SKM-1 (cell line): ENCODE measurements around the gene CPLX1.

Experiments used
- DNase-seq: peaks from one replicate; lab custom pipeline; 2025; ENCODE audit not compliant: unreplicated experiment; lab: John Stamatoyannopoulos, UW

The CPLX1 gene

DNA sequence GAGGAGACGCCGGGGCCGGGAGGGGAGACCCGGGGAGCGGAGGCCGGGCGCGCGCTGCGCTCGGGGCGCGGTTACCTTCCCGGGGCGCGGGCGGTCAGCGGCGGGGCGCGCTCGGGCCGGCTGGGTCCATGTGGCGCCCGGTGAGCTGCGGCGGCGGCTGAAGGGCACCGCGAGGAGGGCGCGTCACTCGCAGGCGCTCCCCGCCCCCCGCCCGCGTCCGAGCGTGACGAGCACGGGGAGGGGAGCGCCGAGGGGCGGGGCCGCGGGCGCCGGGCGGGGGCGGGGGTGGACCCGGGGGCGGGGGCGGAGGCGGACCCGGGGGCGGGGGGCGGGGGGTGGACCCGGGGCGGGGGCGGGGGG lies at the start of gene CPLX1:
Gene CPLX1, minus strand, starts transcription at position 159 of the 360 bp plus-strand sequence. CDS start 1,607 bp downstream, outside the sequence.
- DNase-seq: no peak

- DNase-seq: no peak
Measured at GRCh38 chr4:874971-875817, 49.3 kb upstream of the CPLX1 start.

DNA sequence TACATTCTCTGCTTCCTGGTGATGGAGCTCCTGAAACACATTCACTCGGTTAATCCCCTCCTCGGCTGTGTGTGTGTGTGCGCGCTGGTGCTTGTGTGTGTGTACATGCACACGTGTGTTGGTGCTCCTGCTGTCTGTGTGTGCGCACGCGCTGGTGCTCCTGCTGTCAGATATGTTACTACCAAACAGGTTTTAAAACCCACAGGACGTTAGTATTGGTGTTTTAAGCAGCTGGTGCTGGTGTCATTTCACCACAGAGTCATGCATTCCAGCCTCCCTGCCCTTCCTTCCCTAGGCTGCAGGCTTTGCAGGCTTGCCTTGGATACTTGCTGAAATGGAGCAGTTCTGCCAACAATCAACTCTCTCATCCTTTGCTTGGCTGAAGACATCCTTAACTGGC lies 48.1 kb upstream of the CPLX1 start:
- no peak for DNase-seq

- no peak for DNase-seq
Measured at GRCh38 chr4:872241-872981, 46.5 kb upstream of the CPLX1 start.

DNA sequence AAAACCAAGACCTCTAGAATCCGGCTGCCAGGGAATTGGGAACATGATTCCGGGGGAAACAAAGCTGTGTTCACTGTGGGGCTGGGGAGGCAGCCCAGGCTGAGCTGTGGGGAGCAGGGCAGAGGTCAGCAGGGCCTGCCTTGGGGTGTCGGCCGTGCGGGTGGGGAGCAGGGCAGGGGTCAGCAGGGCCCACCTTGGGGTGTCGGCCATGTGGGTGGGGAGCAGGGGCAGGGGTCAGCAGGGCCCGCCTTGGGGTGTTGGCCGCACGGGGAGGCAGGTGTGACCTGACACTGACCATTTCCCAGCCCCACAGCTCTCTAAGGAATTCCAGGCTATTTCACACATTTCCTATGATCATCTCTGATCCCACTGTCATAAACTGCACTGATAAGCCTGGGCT lies 45.6 kb upstream of the CPLX1 start:
- no peak for DNase-seq

- no peak for DNase-seq
Measured at GRCh38 chr4:870951-871350, 45.0 kb upstream of the CPLX1 start.

DNA sequence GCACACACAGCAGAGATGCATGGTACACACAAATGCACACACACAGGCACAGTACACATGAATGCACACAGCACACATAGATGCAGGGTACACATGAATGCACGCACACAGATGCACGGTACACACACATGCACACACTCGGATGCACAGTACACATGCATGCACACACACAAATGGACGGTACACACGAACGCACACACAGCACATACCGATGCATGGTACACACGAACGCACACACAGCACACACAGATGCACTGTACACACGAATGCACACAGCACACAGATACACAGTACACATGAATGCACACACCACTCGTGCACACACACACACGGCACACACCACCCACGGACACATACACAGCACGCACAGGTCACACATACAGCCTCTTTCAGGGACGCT lies 43.8 kb upstream of the CPLX1 start:
- DNase-seq: no peak

DNA sequence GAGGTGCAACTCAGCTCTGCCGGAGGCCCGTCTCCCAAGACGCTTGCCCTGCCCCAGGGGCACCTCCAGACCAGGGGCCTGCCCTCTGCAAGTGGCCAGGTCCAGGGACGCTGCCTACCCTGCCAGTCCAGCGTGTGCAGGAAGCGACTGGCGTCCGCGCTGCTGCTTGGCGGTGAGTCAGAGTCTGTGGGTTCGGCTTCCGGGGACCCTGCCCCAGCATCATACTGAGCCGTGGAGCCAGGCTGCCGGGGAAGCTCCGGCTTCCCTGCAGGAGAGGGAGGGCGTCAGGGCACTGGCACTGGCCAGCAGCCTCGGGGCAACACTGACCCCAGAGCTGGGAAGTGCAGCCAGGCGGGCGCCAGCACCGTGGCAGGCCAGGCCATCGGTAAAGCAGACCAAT lies 42.5 kb upstream of the CPLX1 start:
- no peak for DNase-seq

DNA sequence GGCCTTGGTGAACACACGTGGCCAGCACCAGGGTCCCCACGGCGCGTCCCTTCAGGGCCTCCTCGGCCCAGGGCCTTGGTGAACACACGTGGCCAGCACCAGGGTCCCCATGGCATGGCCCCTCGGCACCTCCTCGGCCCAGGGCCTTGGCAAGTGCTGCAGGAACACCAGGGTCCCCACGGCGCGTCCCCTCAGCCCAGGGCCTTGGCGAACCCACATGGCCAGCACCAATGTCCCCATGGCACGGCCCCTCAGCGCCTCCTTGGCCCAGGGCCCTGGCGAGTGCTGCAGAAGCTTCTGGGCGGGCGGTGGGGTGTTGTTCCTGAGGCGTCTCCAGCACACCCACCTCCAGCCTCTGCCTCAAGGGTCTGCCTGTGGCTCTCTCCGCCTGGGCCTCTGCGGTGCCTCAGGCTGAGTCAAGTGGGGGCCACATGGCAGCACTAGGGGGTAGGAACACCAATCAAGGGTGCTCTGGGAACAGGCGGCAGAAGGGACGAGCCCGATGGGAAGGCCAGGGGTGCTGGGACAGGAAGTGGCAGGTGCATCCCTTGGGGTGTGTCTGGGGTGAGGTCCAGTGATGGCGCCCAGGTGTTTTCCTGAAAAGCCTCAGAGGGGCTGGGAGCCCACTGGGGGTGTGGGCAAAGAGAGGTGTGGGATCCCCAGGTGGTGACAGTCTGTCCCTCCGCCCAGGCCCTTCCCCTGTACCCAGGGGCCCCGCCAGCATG lies 41.8 kb upstream of the CPLX1 start:
- DNase-seq: no peak

- no peak for DNase-seq
Measured at GRCh38 chr4:866761-867390, 40.9 kb upstream of the CPLX1 start.

DNA sequence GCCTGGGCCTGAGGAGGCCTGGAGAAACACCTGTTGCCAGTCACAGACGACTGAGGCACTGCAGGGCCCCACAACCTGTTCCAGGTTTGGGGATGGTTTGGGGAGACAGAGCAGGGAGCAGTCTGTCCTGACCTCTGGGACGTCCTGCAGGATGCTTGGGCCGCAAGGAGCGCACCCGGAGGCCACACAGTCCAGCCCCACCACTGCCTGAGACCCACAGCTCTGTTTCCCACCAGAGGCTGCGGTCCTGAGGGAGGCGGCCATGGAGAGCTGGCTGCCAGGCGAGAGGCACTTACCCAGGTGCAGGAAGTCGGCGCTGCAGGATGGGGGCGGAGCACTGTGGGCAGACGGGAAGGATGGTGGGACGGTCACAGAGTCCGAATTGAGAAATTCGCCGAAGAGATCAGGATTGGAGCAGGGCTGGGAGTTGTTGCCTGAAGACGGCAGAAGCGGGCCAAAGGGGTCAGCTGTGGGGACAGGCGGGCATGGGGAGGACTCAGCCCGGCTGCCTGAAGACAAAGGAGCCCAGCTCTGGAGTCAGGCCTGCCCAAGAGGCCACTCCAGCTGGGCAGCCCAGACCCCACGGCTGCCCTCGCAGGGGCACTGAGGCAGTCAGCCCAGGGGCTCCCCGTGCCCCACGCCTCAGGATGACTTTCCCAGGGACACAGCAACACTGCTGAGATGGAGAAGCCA lies 40.3 kb upstream of the CPLX1 start:
- DNase-seq: no peak

DNA sequence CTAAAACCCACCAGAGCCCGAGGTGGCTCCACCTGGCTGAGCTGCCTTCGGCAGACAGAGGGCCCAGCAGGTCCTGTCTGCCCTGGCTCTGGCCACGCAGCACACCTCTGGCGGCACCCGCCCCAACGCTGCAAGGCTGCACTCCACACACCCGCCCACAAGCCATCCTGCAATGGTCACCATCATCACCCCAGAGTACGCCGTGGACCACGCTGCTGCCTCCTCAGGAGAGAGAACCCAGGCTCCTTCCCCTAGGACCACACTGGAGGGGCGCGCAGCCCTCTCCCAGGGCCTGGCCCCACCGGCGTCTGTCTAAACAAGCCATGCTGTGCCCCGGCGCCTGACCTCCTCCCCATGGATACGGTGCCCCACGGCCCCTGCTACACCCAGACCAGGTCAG lies 39.6 kb upstream of the CPLX1 start:
- DNase-seq: no peak

DNA sequence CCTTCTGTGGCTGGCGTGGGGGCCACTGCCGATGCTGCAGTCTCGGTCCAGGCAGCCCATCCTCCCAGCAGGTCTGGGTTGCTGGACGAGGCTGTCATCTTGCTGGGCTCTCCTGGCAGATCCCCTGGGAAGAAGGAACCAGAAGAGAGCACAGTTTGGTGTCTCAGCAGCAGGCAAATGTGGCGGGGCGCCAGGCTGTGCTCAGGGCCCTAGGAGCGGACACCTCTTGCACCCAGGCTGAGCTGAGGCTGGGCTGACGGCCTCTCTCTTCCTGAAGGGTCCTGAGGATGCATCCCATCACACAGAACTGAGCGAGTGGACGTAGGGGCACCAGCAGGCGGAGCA lies 39.2 kb upstream of the CPLX1 start:
- DNase-seq: no peak

GRCh38 chr4:864456-865120 lies 38.7 kb upstream of the CPLX1 start:
- no peak for DNase-seq

DNA sequence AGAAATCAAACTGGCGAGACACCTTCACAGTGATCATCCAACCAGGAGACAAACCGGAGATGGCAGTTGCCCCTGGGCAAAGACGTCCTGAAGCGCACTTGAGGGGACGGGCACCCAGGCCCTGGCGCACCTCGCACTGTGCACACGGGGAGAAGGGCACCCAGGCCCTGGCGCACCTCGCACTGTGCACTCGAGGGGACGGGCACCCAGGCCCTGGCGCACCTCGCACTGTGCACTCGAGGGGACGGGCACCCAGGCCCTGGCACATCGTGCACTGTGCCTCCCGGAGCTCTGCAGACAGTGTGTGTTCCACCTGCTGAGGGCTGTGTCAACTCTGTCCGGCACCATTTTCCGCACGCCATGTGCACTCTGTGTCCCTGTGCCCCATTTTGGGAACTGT lies 34.6 kb upstream of the CPLX1 start:
- no peak for DNase-seq

- DNase-seq: no peak
Measured at GRCh38 chr4:859496-859895, 33.6 kb upstream of the CPLX1 start.

DNA sequence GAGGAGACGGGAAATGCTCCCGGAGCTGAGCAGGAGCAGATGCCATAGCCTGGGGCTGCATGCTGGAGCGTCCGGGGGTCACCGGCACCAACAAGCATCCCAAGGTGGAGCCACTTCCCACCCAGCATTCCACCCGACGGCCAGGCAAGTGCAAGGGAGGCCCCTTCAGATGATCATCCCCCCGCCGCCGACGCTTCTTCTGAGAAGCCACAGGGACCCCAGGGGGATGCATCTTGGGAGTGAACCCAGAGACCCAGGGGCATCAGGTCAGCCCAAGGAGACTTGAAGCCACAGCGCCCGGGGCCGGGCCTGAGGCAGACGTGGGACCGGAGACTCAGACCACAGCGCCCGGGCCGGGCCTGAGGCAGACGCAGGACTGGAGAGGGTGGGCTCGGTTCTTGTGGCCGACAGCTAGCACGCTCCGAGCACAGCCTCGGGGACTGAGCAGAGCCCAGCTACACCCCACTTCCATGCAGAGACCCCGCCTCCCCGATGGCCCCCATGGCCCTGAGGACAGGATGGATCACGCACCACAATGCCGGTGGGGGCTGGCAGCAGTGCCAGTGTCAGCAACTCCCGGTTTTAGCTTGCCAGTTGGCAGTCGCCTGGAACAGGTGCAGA lies 33.0 kb upstream of the CPLX1 start:
- DNase-seq: no peak

DNA sequence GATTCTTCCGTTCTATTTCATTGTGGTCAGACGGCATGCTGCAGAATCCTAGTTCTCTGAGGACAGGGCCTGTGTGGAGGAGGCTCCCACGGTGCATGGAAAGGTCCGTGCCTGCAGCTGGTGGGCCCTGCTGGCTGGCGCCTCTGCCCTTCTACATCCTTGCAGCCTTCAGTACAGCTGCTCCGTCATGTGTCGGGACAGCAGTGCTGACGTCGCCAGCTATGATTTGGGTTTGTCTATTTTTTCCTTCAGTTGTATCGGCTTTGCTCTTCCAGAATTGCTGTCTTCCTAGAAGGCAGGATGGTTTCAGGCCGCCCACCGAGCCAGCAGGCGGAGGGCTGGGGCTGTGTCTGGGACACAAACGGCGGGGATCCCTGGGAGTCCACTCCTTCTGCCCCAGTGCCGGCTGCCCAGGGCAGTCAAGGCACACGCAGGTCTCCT lies 32.1 kb upstream of the CPLX1 start:
- DNase-seq: no peak

GRCh38 chr4:857461-857860 lies 31.5 kb upstream of the CPLX1 start:
- DNase-seq: no peak
